Testis (tissue), 3 donors: Measurements from ENCODE around the gene IL12RB2. TPM values are rescaled to one million over a fixed set of nuclear protein-coding genes. Genes with fewer than 3 reads are reported as not detected.

Source experiments
- DNase-seq: peaks from one replicate; pipeline ENCODE4 v3.0.0-alpha.2; 2019
- H3K27ac ChIP-seq, 2 donors: fragments of 200-600 bp; sonication (generic); one replicate each; pipeline ENCODE4 v1.5.1; 2019
- H3K27me3 ChIP-seq: fragments of 200-600 bp; sonication (generic); one replicate; pipeline ENCODE4 v1.5.1; 2019
- H3K36me3 ChIP-seq: fragments of 200-600 bp; sonication (generic); one replicate; pipeline ENCODE4 v1.5.1; 2017; ENCODE audit warnings: low read depth; ENCODE audit errors: missing control alignments
- H3K4me1 ChIP-seq: fragments of 200-600 bp; sonication (generic); one replicate; pipeline ENCODE4 v1.5.1; 2019
- H3K4me3 ChIP-seq, 2 donors: fragments of 200-600 bp; sonication (generic); one replicate each; pipeline ENCODE4 v1.5.1; 2017 to 2019
- H3K9me3 ChIP-seq: fragments of 200-600 bp; sonication (generic); one replicate; pipeline ENCODE4 v1.5.1; 2017
- POLR2A ChIP-seq: fragments of 450-650 bp; IDR thresholded peaks from one replicate; pipeline ENCODE4 v1.6.1; 2017; ENCODE audit warnings: antibody characterized with exemption, mild to moderate bottlenecking, moderate library complexity
- WGBS, 2 donors: methylation state at CpG; one replicate each; pipeline ENCODE4 v1.1.5; 2018; 5-methylcytosine and 5-hydroxymethylcytosine counted together
- intact Hi-C: fragments of 100-400 bp; cut with DNase I; formaldehyde crosslinking; loops from one replicate; pipeline ENCODE4 v1.15.1; 2023; ENCODE audit warnings: low total_unique reads
- polyA plus RNA-seq: library from polyadenylated mRNA; stranded (reverse); fragments of 350-450 nt; fragmentation: Illumina TruSeq; extraction: RNeasy Lipid Tissue Mini Kit (QIAGEN cat#74804); gene quantifications from one replicate; pipeline ENCODE4 v1.2.3, GENCODE V29; 2014; ENCODE audit warnings: low read depth, low replicate concordance; ENCODE audit not compliant: insufficient read depth
- total RNA-seq, 2 donors: library from RNA; depleted of rRNA; stranded (reverse); fragments of >200 nt; gene quantifications; one replicate each; pipeline ENCODE4 v1.2.3, GENCODE V29; 2016
- TF ChIP-seq, protein P1 (sequence below), 3 experiments: fragments of 450-650 bp in 2 of 3; fragments of 200-600 bp in 1 of 3; sonication (generic) in 1 of 3; IDR thresholded peaks; one replicate each; pipeline ENCODE4 v1.5.1; 2016 to 2019; ENCODE audit warnings: antibody characterized with exemption in 3 of 3, mild to moderate bottlenecking in 2 of 3, moderate library complexity in 1 of 3

The IL12RB2 gene
- total and polyA plus RNA-seq, 3 donors from 2014 or later = 1.9 to 2.6 (median 2.1) TPM

DNA sequence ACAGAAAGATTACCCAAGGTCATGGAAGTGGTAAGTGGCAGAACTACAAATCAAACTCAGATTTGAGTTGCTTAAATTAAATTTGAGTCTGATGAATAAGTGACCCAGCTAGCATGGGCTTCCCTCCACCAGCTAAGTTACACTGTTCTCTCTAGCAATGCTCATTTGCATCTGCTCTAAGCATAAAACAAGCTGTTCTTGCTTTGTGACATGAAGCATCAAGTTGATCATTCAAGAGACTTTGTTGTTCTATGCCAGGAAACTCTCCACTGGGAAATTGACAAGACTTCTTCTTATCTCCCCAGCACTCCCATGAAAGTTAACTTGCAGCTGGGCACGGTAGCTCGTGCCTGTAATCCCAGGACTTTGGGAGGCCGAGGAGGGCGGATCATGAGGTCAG lies 73.5 kb downstream of the IL12RB2 start:
- TF ChIP-seq, protein P1, sequence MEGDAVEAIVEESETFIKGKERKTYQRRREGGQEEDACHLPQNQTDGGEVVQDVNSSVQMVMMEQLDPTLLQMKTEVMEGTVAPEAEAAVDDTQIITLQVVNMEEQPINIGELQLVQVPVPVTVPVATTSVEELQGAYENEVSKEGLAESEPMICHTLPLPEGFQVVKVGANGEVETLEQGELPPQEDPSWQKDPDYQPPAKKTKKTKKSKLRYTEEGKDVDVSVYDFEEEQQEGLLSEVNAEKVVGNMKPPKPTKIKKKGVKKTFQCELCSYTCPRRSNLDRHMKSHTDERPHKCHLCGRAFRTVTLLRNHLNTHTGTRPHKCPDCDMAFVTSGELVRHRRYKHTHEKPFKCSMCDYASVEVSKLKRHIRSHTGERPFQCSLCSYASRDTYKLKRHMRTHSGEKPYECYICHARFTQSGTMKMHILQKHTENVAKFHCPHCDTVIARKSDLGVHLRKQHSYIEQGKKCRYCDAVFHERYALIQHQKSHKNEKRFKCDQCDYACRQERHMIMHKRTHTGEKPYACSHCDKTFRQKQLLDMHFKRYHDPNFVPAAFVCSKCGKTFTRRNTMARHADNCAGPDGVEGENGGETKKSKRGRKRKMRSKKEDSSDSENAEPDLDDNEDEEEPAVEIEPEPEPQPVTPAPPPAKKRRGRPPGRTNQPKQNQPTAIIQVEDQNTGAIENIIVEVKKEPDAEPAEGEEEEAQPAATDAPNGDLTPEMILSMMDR (IDR thresholded peaks at IDR 0.05) = no peak
- TF ChIP-seq POLR2A = no peak
- intact Hi-C loops = no loop called here
- no peak overlapping the region for H3K27ac ChIP-seq
- H3K9me3 ChIP-seq = no peaks in the 10 kb centered on the region
- no peaks in the 10 kb centered on the region for H3K4me1 ChIP-seq
- no peak overlapping the region for H3K4me3 ChIP-seq
- no peaks in the 10 kb centered on the region for H3K36me3 ChIP-seq
- DNase-seq = no peak
- WGBS, 2 donors = 29 to 49% methylated on average over 4 of the region's 4 CpGs
- no peaks in the 10 kb centered on the region for H3K27me3 ChIP-seq

DNA sequence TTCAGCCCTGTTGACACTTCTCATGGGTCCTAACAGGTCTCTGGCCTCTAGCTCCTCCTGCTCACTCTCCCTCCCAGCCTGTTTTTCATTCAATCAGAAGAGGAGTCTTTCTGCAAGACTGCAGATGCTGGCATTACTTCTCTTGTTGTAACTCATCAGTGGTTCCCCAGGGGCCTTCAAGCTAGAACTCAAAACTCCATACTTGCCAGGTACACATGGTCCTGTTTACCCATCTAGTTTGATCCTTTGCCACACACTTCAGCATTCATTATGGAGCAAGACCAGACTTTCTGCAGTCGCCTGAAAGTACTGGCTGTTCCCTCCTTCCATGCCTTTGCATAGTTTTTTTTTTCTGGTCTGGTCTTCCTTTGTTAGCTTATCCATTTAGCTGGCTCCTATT lies 74.6 kb downstream of the IL12RB2 start:
- Histone ChIP-seq H3K36me3 (no peaks in the 10 kb centered on the region), H3K4me3 (no peak overlapping the region), H3K27me3 (no peaks in the 10 kb centered on the region), H3K4me1 (no peaks in the 10 kb centered on the region), H3K9me3 (no peaks in the 10 kb centered on the region), H3K27ac (no peak overlapping the region)
- TF ChIP-seq POLR2A = no peak
- TF ChIP-seq, protein P1 (IDR thresholded peaks at IDR 0.05) = no peak
- DNase-seq = peak; percentile 47
- intact Hi-C loops = no loop called here
- WGBS, 2 donors = 34 to 43% methylated on average over 1 of the region's 1 CpG

DNA sequence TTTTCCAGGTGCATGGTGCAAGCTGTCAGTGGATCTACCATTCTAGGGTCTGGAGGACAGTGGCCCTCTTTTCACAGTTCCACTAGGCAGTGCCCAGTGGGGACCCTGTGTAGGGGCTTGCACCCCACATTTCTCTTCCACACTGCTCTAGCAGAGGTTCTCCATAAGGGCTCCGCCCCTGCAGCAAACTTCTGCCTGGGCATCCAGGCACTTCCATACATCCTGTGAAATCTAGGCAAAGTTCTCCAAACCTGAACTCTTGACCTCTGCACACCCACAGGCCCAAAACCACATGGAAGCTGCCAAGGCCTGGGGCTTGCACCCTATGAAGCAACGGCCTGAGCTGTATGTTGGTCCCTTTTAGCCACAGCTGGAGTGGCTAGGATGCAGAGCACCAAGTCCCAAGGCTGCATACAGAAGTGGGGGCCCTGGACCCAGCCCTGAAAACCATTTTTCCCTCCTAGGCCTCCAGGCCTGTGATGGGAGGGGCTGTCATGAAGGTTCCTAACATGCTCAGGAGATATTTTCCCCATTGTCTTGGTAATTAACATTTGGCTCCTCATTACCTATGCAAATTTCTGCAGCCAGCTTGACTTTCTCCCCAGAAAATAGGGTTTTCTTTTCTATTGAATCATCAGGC lies 76.4 kb downstream of the IL12RB2 start:
- Histone ChIP-seq H3K27me3 (no peaks in the 10 kb centered on the region), H3K27ac (no peak overlapping the region), H3K4me1 (no peaks in the 10 kb centered on the region), H3K9me3 (no peaks in the 10 kb centered on the region), H3K4me3 (no peak overlapping the region), H3K36me3 (no peaks in the 10 kb centered on the region)
- intact Hi-C loops = no loop called here
- TF ChIP-seq, protein P1 (IDR thresholded peaks at IDR 0.05) = no peak
- no peak for TF ChIP-seq POLR2A
- WGBS, 2 donors = 100% methylated on average over 1 to 2 of the region's 2 CpGs
- no peak for DNase-seq

DNA sequence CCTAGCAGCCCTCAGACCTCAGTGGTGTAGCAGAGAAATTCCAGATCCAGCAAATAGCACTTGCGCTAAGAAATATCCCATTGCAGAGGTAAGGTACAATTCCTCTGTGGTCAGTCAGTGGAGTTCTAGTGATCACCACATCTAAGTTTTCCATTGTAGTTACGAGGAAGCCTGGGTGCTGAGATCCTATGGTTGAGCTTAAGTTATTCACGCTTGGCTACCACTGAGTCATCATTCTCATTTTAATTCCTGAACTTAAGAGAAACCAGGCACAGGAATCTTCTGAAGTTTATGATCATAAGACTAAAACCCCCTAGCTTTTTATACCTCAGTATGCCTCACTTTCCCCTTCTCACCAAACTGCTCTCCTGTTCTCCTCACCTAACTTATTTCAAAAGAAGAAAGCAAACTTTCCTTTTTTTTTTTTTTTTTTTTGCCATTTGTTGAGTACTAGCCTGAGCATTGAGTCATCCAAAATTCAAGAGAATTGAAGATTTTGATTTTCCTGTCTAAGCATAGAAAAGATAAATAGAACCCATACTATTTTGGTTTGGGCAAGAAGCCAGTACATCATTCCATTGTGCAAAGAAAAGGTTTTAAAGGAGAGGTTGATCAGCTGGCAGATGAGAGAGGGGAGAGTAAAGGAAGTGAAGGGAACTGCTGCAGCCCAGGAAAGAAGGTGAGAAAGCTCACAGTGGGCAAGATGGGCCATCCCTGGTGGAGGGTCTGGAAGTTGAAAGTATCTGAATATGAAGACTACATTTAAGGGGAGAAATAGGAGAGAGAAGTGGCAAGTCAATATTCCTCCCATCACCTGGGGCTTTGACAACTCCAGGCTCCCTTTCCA lies 82.6 kb downstream of the IL12RB2 start:
- no peaks in the 10 kb centered on the region for H3K9me3 ChIP-seq
- H3K27ac ChIP-seq = no peak overlapping the region
- H3K27me3 ChIP-seq = no peaks in the 10 kb centered on the region
- intact Hi-C loops = no loop called here
- H3K4me1 ChIP-seq = no peaks in the 10 kb centered on the region
- TF ChIP-seq, protein P1 (IDR thresholded peaks at IDR 0.05) = no peak
- TF ChIP-seq POLR2A = no peak
- no peak for DNase-seq
- no peak overlapping the region for H3K4me3 ChIP-seq
- no peaks in the 10 kb centered on the region for H3K36me3 ChIP-seq
- 95 to 97% methylated on average over 3 of the region's 3 CpGs for WGBS, 2 donors
